Measurements from ENCODE around the gene GLO1.

DNA sequence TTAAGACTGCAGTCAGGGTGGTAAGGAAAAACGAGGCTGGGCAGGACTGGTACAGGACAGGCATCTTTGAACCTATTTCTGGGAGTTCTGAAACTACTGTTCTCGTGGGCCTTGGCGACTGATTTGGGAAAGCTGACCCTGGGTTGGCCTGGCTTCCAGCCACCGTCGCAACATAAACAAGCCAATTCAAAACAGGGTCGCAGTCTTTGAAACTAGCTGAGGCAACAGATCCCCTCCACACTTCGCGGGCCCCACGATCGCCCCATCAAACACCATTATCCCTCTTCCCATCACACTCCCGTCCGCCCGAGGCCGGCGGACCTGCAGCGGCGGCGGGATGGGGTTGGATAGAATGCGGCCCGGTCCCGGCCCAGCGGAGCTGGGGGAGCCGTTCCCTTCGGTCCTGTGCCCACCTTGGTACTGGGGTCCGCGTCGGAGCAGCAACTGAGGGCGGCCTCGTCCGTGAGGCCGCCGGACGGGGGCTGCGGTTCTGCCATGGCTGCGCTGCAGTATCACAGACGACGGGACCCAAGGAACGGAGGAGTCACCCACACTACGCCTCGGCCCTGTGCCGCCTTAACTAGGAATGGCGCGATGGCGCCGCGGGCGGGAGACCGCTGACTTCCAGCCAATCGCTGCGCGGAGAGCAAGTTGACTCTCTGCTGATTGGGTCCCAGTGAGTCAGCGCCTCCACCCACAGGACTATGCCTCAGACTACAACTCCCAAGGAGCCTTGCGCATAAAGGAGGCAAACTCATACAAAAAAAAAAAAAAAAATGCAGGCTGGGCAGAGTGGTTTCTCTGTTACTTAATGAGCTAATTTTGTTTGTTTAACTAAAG lies at the start of gene GLO1:
- TF ChIP-seq, protein P1, sequence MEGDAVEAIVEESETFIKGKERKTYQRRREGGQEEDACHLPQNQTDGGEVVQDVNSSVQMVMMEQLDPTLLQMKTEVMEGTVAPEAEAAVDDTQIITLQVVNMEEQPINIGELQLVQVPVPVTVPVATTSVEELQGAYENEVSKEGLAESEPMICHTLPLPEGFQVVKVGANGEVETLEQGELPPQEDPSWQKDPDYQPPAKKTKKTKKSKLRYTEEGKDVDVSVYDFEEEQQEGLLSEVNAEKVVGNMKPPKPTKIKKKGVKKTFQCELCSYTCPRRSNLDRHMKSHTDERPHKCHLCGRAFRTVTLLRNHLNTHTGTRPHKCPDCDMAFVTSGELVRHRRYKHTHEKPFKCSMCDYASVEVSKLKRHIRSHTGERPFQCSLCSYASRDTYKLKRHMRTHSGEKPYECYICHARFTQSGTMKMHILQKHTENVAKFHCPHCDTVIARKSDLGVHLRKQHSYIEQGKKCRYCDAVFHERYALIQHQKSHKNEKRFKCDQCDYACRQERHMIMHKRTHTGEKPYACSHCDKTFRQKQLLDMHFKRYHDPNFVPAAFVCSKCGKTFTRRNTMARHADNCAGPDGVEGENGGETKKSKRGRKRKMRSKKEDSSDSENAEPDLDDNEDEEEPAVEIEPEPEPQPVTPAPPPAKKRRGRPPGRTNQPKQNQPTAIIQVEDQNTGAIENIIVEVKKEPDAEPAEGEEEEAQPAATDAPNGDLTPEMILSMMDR (IDR thresholded peaks at IDR 0.05; ENCODE audit: poor library complexity) = no peak
- no peak for TF ChIP-seq EZH2 (IDR thresholded peaks at IDR 0.05; ENCODE audit: borderline replicate concordance)
- TF ChIP-seq EZH2phosphoT487 (IDR thresholded peaks at IDR 0.05; ENCODE audit: low read depth, severe bottlenecking, unreplicated experiment) = no peak
